PC-9 (cell line): ENCODE measurements around the gene RPL38. TPM values are rescaled to one million over a fixed set of nuclear protein-coding genes. Genes with fewer than 3 reads are reported as not detected.

Experiments used
- BruUV-seq: library from RNA; stranded (reverse); fragments of 400-500 nt; replicated peaks from 2 replicates; lab custom pipeline; 2021; lab: Mats Ljungman, UMichigan
- CTCF ChIA-PET: fragments of 300-600 bp; sonication (Branson Sonifier 250); formaldehyde crosslinking; loops from one replicate; lab custom pipeline; 2022; ENCODE audit warnings: antibody characterized with exemption; lab: Charles Lee
- POLR2A ChIA-PET: fragments of 300-600 bp; sonication (Branson Sonifier 250); formaldehyde crosslinking; loops from one replicate; lab custom pipeline; 2022; ENCODE audit warnings: antibody characterized with exemption; ENCODE audit not compliant: unreplicated experiment; lab: Charles Lee
- DNase-seq, 2 experiments: peaks; one replicate each; pipeline versions ENCODE4 v3.0.0 to v3.0.0-alpha.2; 2015 to 2022; ENCODE audit warnings: mixed read lengths in 1 of 2
- H2AFZ ChIP-seq: fragments of 200-600 bp; sonication (generic); 2 replicates; pipeline ENCODE4 v1.8.1; 2017; ENCODE audit warnings: antibody characterized with exemption
- H3F3A ChIP-seq: fragments of 200-600 bp; sonication (generic); 2 replicates; pipeline ENCODE4 v1.8.1; 2017; ENCODE audit warnings: antibody characterized with exemption, mild to moderate bottlenecking, low read depth; ENCODE audit not compliant: insufficient read depth
- H3K27ac ChIP-seq: fragments of 200-600 bp; sonication (generic); 2 replicates; pipeline ENCODE4 v1.6.1; 2016; ENCODE audit warnings: mixed run types
- H3K27me3 ChIP-seq: fragments of 200-600 bp; sonication (generic); 2 replicates; pipeline ENCODE4 v1.6.1; 2016; ENCODE audit warnings: low read depth, mixed run types; ENCODE audit not compliant: insufficient read depth
- H3K36me3 ChIP-seq: fragments of 200-600 bp; sonication (generic); 2 replicates; pipeline ENCODE4 v1.6.1; 2016; ENCODE audit warnings: low read depth, mixed run types
- H3K4me1 ChIP-seq: fragments of 200-600 bp; sonication (generic); replicated peaks from 2 replicates; pipeline ENCODE4 v1.6.1; 2016; ENCODE audit warnings: mixed run types; ENCODE audit not compliant: insufficient read depth
- H3K4me2 ChIP-seq: fragments of 200-600 bp; sonication (generic); 2 replicates; pipeline ENCODE4 v1.6.1; 2017; ENCODE audit warnings: mixed run types
- H3K4me3 ChIP-seq: fragments of 200-600 bp; sonication (generic); 2 replicates; pipeline ENCODE4 v1.6.1; 2016; ENCODE audit warnings: mixed run types
- H3K79me2 ChIP-seq: fragments of 200-600 bp; sonication (generic); 2 replicates; pipeline ENCODE4 v1.6.1; 2017; ENCODE audit warnings: low read depth, mixed run types
- H3K9me2 ChIP-seq: fragments of 200-600 bp; sonication (generic); 2 replicates; pipeline ENCODE4 v1.8.1; 2017; ENCODE audit warnings: mild to moderate bottlenecking; ENCODE audit not compliant: insufficient read depth
- H3K9me3 ChIP-seq: fragments of 200-600 bp; sonication (generic); 2 replicates; pipeline ENCODE4 v1.8.1; 2016; ENCODE audit warnings: low read depth; ENCODE audit not compliant: insufficient read depth
- H4K20me1 ChIP-seq: fragments of 200-600 bp; sonication (generic); 2 replicates; pipeline ENCODE4 v1.8.1; 2017; ENCODE audit not compliant: insufficient read depth
- EZH2 ChIP-seq: fragments of 200-600 bp; sonication (generic); IDR thresholded peaks from 2 replicates; pipeline ENCODE4 v1.8.0; 2017; ENCODE audit warnings: antibody characterized with exemption, low read depth
- intact Hi-C: fragments of 100-400 bp; cut with micrococcal nuclease; formaldehyde crosslinking; loops from one replicate; pipeline ENCODE4 v1.10.0; 2022; ENCODE audit not compliant: unreplicated experiment
- total RNA-seq: library from RNA; stranded (reverse); gene quantifications from 2 replicates; pipeline ENCODE4 v1.2.3, GENCODE V29; 2021
- TF ChIP-seq, protein P1 (sequence below): fragments of 200-600 bp; sonication (generic); conservative IDR thresholded peaks from 2 replicates; pipeline ENCODE4 v1.6.1; 2017; ENCODE audit warnings: mixed run types, antibody characterized with exemption, mild to moderate bottlenecking, moderate library complexity

The RPL38 gene
- total RNA-seq, 1 experiment from 2014 or later, result 961 TPM

- no peak overlapping the region for H3K27ac ChIP-seq
- CTCF ChIA-PET, result no interaction called here
- no peaks in the 10 kb centered on the region for H3K4me1 ChIP-seq
- peaks cover 100% of the 10 kb centered on the region for H3K27me3 ChIP-seq
- no peak for DNase-seq
- H3K4me2 ChIP-seq, result no peak overlapping the region
- no TSS peak for BruUV-seq
- no peaks in the 10 kb centered on the region for H3K9me2 ChIP-seq
- TF ChIP-seq EZH2, result no peak
- TF ChIP-seq, protein P1, sequence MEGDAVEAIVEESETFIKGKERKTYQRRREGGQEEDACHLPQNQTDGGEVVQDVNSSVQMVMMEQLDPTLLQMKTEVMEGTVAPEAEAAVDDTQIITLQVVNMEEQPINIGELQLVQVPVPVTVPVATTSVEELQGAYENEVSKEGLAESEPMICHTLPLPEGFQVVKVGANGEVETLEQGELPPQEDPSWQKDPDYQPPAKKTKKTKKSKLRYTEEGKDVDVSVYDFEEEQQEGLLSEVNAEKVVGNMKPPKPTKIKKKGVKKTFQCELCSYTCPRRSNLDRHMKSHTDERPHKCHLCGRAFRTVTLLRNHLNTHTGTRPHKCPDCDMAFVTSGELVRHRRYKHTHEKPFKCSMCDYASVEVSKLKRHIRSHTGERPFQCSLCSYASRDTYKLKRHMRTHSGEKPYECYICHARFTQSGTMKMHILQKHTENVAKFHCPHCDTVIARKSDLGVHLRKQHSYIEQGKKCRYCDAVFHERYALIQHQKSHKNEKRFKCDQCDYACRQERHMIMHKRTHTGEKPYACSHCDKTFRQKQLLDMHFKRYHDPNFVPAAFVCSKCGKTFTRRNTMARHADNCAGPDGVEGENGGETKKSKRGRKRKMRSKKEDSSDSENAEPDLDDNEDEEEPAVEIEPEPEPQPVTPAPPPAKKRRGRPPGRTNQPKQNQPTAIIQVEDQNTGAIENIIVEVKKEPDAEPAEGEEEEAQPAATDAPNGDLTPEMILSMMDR, result no peak
- H3K4me3 ChIP-seq, result no peak overlapping the region
- H3F3A ChIP-seq, result no peaks in the 10 kb centered on the region
- H3K79me2 ChIP-seq, result no peaks in the 10 kb centered on the region
- H4K20me1 ChIP-seq, result 0 out of 2 replicates have a peak, but pooled peaks cover 4% of the 10 kb centered on the region
- no peaks in the 10 kb centered on the region for H3K9me3 ChIP-seq
- no peak overlapping the region for H2AFZ ChIP-seq
- no peaks in the 10 kb centered on the region for H3K36me3 ChIP-seq
- POLR2A ChIA-PET, result interaction anchor here (0.6 kb wide), 1 partner anchor 8 kb away, joined by 3 read pairs; no protein-coding TSS in a partner anchor
- intact Hi-C loops, result no loop called here
Observed at GRCh38 chr17:74160656-74161502, 42.6 kb upstream of the RPL38 start.

- Histone ChIP-seq H3K9me3 (no peaks in the 10 kb centered on the region), H3K4me2 (no peak overlapping the region), H3K27ac (no peak overlapping the region), H2AFZ (no peak overlapping the region), H3K9me2 (no peaks in the 10 kb centered on the region), H3K4me1 (no peaks in the 10 kb centered on the region), H3K27me3 (peaks cover 100% of the 10 kb centered on the region), H4K20me1 (0 out of 2 replicates have a peak, but pooled peaks cover 4% of the 10 kb centered on the region), H3K4me3 (no peak overlapping the region), H3F3A (no peaks in the 10 kb centered on the region), H3K36me3 (no peaks in the 10 kb centered on the region), H3K79me2 (no peaks in the 10 kb centered on the region)
- BruUV-seq, result no TSS peak
- POLR2A ChIA-PET, result interaction anchor here (0.6 kb wide), 1 partner anchor 8 kb away, joined by 3 read pairs; no protein-coding TSS in a partner anchor
- intact Hi-C loops, result no loop called here
- no peak for DNase-seq
- no peak for TF ChIP-seq EZH2
- TF ChIP-seq, protein P1, result no peak
- CTCF ChIA-PET, result no interaction called here
Observed at GRCh38 chr17:74161503-74161875, 42.0 kb upstream of the RPL38 start.

GRCh38 chr17:74163271-74163821 is 40.1 kb upstream of the RPL38 start:
- H3K27me3 ChIP-seq, result peaks cover 99% of the 10 kb centered on the region
- intact Hi-C loops, result no loop called here

More at GRCh38 chr17:74163271-74163821, 40.1 kb upstream of the RPL38 start:
- H3K4me2 ChIP-seq, result no peak overlapping the region
- no peaks in the 10 kb centered on the region for H3K79me2 ChIP-seq
- 0 out of 2 replicates have a peak, but pooled peaks cover 4% of the 10 kb centered on the region for H4K20me1 ChIP-seq
- H3K9me3 ChIP-seq, result no peaks in the 10 kb centered on the region
- no peak for DNase-seq
- CTCF ChIA-PET, result no interaction called here
- no TSS peak for BruUV-seq
- no peak for TF ChIP-seq EZH2
- TF ChIP-seq, protein P1, result no peak
- H3K4me1 ChIP-seq, result no peaks in the 10 kb centered on the region
- no peaks in the 10 kb centered on the region for H3K9me2 ChIP-seq
- no peak overlapping the region for H2AFZ ChIP-seq
- POLR2A ChIA-PET, result no interaction called here
- H3F3A ChIP-seq, result no peaks in the 10 kb centered on the region
- no peak overlapping the region for H3K4me3 ChIP-seq
- H3K27ac ChIP-seq, result no peak overlapping the region
- no peaks in the 10 kb centered on the region for H3K36me3 ChIP-seq
